Neuronal stem cell (in vitro differentiated cells): ENCODE results near the gene ARHGAP31.

Source experiments
- DNase-seq: peaks from one replicate; pipeline ENCODE4 v3.0.0-alpha.2; 2013; ENCODE audit warnings: low spot score
- H2AFZ ChIP-seq: one replicate; pipeline ENCODE4 v1.6.1; 2013; ENCODE audit warnings: mild to moderate bottlenecking, low read length, inconsistent platforms
- H2AK5ac ChIP-seq: 2 replicates; pipeline ENCODE4 v1.6.1; 2013; ENCODE audit warnings: low read depth, mild to moderate bottlenecking, inconsistent platforms, low read length, moderate library complexity, mixed read lengths
- H2BK120ac ChIP-seq: 2 replicates; pipeline ENCODE4 v1.6.1; 2013; ENCODE audit warnings: low read depth, mild to moderate bottlenecking, inconsistent platforms, low read length, moderate library complexity, mixed read lengths
- H2BK12ac ChIP-seq: one replicate; pipeline ENCODE4 v1.6.1; 2013; ENCODE audit warnings: low read length, inconsistent platforms
- H2BK15ac ChIP-seq: 2 replicates; pipeline ENCODE4 v1.6.1; 2013; ENCODE audit warnings: mild to moderate bottlenecking, low read length, inconsistent platforms, mixed read lengths
- H2BK5ac ChIP-seq: one replicate; pipeline ENCODE4 v1.6.1; 2013; ENCODE audit warnings: inconsistent platforms, mild to moderate bottlenecking, low read length, moderate library complexity
- H3K14ac ChIP-seq: one replicate; pipeline ENCODE4 v1.6.1; 2013; ENCODE audit warnings: low read length, inconsistent platforms
- H3K18ac ChIP-seq: 2 replicates; pipeline ENCODE4 v1.6.1; 2013; ENCODE audit warnings: low read length, inconsistent platforms
- H3K23ac ChIP-seq: 2 replicates; pipeline ENCODE4 v1.6.1; 2013; ENCODE audit warnings: low read depth, mild to moderate bottlenecking, mixed read lengths, low read length, inconsistent platforms; ENCODE audit not compliant: poor library complexity
- H3K27ac ChIP-seq: replicated peaks from 3 replicates; pipeline ENCODE4 v1.5.1; 2013; ENCODE audit warnings: low read length, inconsistent platforms
- H3K27me3 ChIP-seq, 3 experiments: 2 replicates each; pipeline ENCODE4 v1.6.1; 2013; ENCODE audit warnings: low read length in 3 of 3, mild to moderate bottlenecking in 2 of 3, inconsistent platforms in 1 of 3, low read depth in 1 of 3, mixed read lengths in 1 of 3, moderate library complexity in 1 of 3; ENCODE audit not compliant: control insufficient read depth in 3 of 3, insufficient read depth in 3 of 3
- H3K36me3 ChIP-seq, 2 donors: replicated peaks in 1 of 2; 2 replicates each; pipeline ENCODE4 v1.6.1; 2013; ENCODE audit warnings: low read length in 2 of 2; ENCODE audit not compliant: control insufficient read depth in 2 of 2, insufficient read depth in 2 of 2
- H3K4ac ChIP-seq: 2 replicates; pipeline ENCODE4 v1.6.1; 2013; ENCODE audit warnings: inconsistent platforms, mild to moderate bottlenecking, low read length, moderate library complexity
- H3K4me1 ChIP-seq, 2 donors: 1 replicate in 1 of 2; 2 replicates in 1 of 2; pipeline ENCODE4 v1.6.1; 2013; ENCODE audit warnings: low read length in 2 of 2, low read depth in 1 of 2; ENCODE audit not compliant: control insufficient read depth in 2 of 2, insufficient read depth in 1 of 2
- H3K4me2 ChIP-seq: one replicate; pipeline ENCODE4 v1.6.1; 2013; ENCODE audit warnings: mild to moderate bottlenecking, low read length, inconsistent platforms; ENCODE audit not compliant: insufficient read depth, poor library complexity, severe bottlenecking
- H3K4me3 ChIP-seq, 2 donors: 2 replicates each; pipeline ENCODE4 v1.5.1; 2013; ENCODE audit warnings: low read length in 2 of 2, mild to moderate bottlenecking in 2 of 2, inconsistent platforms in 1 of 2, moderate library complexity in 1 of 2
- H3K79me1 ChIP-seq: one replicate; pipeline ENCODE4 v1.6.1; 2013; ENCODE audit warnings: low read depth, mild to moderate bottlenecking, inconsistent platforms, low read length, moderate library complexity
- H3K9ac ChIP-seq: one replicate; pipeline ENCODE4 v1.6.1; 2013; ENCODE audit warnings: mild to moderate bottlenecking, low read depth, low read length, inconsistent platforms; ENCODE audit not compliant: poor library complexity
- H3K9me3 ChIP-seq, 2 donors: replicated peaks in 1 of 2; 2 replicates each; pipeline versions ENCODE3 to v1.6.1; 2013; ENCODE audit warnings: low read length in 2 of 2, mild to moderate bottlenecking in 2 of 2, inconsistent platforms in 1 of 2, low read depth in 1 of 2, mixed read lengths in 1 of 2, moderate library complexity in 1 of 2; ENCODE audit not compliant: control insufficient read depth in 2 of 2, insufficient read depth in 1 of 2
- H4K8ac ChIP-seq: one replicate; pipeline ENCODE4 v1.6.1; 2013; ENCODE audit warnings: low read depth, mild to moderate bottlenecking, inconsistent platforms, low read length, moderate library complexity
- H4K91ac ChIP-seq: one replicate; pipeline ENCODE4 v1.6.1; 2013; ENCODE audit warnings: low read length, low read depth, mild to moderate bottlenecking, inconsistent platforms; ENCODE audit not compliant: poor library complexity
- WGBS, 2 donors: extraction: QIAGEN DNeasy Blood & Tissue Kit; methylation state at CpG; one replicate each; pipeline ENCODE4 v1.1.7; 2013; ENCODE audit warnings: missing lambda C conversion rate in 2 of 2, mixed read lengths in 1 of 2; ENCODE audit not compliant: insufficient read length in 2 of 2, insufficient replicate concordance in 1 of 2; ENCODE audit errors: extremely low coverage in 2 of 2; 5-methylcytosine and 5-hydroxymethylcytosine counted together

Gene ARHGAP31

GRCh38 chr3:119376758-119377157, 82.6 kb downstream of the ARHGAP31 start:
- DNase-seq, result no peak
- no peak overlapping the region for H2BK120ac ChIP-seq
- no peak overlapping the region for H4K8ac ChIP-seq
- H2BK12ac ChIP-seq, result no peak overlapping the region
- H3K4me3 ChIP-seq, result no peak overlapping the region
- peaks cover 0 to 2% of the 10 kb centered on the region in 2 donors for H3K4me1 ChIP-seq
- H3K4ac ChIP-seq, result no peak overlapping the region
- H3K18ac ChIP-seq, result no peak overlapping the region
- H4K91ac ChIP-seq, result no peak overlapping the region
- H3K27ac ChIP-seq, result no peak overlapping the region
- H3K27me3 ChIP-seq, result no peaks in the 10 kb centered on the region
- H2BK5ac ChIP-seq, result no peak overlapping the region
- no peak overlapping the region for H2BK15ac ChIP-seq
- H3K14ac ChIP-seq, result no peak overlapping the region
- no peak overlapping the region for H2AK5ac ChIP-seq
- no peak overlapping the region for H2AFZ ChIP-seq
- no peak overlapping the region for H3K4me2 ChIP-seq
- H3K79me1 ChIP-seq, result no peaks in the 10 kb centered on the region
- WGBS, 2 donors, result no CpG with 5 or more reads among the region's 1 CpG
- H3K9me3 ChIP-seq, result no peaks in the 10 kb centered on the region
- no peaks in the 10 kb centered on the region for H3K36me3 ChIP-seq
- no peak overlapping the region for H3K23ac ChIP-seq
- H3K9ac ChIP-seq, result no peak overlapping the region

GRCh38 chr3:119378259-119378803, 84.1 kb downstream of the ARHGAP31 start:
- H4K91ac ChIP-seq, result no peak overlapping the region
- no peak overlapping the region for H3K4me3 ChIP-seq
- H3K27ac ChIP-seq, result no peak overlapping the region
- H2BK5ac ChIP-seq, result no peak overlapping the region
- H3K4me1 ChIP-seq, result peaks cover 0 to 2% of the 10 kb centered on the region in 2 donors
- no peaks in the 10 kb centered on the region for H3K79me1 ChIP-seq
- DNase-seq, result no peak
- no peak overlapping the region for H2BK120ac ChIP-seq
- H2AK5ac ChIP-seq, result no peak overlapping the region
- WGBS, 2 donors, result no CpG with 5 or more reads among the region's 8 CpGs
- no peak overlapping the region for H4K8ac ChIP-seq
- H3K18ac ChIP-seq, result no peak overlapping the region
- H3K36me3 ChIP-seq, result no peaks in the 10 kb centered on the region
- H3K4ac ChIP-seq, result no peak overlapping the region
- H3K4me2 ChIP-seq, result no peak overlapping the region
- no peaks in the 10 kb centered on the region for H3K9me3 ChIP-seq
- no peak overlapping the region for H2AFZ ChIP-seq
- H3K9ac ChIP-seq, result no peak overlapping the region
- no peak overlapping the region for H2BK15ac ChIP-seq
- no peak overlapping the region for H2BK12ac ChIP-seq
- no peak overlapping the region for H3K23ac ChIP-seq
- no peak overlapping the region for H3K14ac ChIP-seq
- no peaks in the 10 kb centered on the region for H3K27me3 ChIP-seq

- Histone ChIP-seq H3K4ac (no peak overlapping the region), H2BK120ac (no peak overlapping the region), H3K4me3 (no peak overlapping the region), H4K8ac (no peak overlapping the region), H3K18ac (no peak overlapping the region), H3K14ac (no peak overlapping the region), H2AK5ac (no peak overlapping the region), H2BK12ac (no peak overlapping the region), H4K91ac (no peak overlapping the region), H2AFZ (no peak overlapping the region), H3K4me1 (peaks cover 0 to 2% of the 10 kb centered on the region in 2 donors), H3K23ac (no peak overlapping the region), H3K36me3 (no peaks in the 10 kb centered on the region), H3K27ac (no peak overlapping the region), H3K9me3 (no peaks in the 10 kb centered on the region), H3K4me2 (no peak overlapping the region), H2BK5ac (no peak overlapping the region), H3K27me3 (no peaks in the 10 kb centered on the region), H2BK15ac (no peak overlapping the region), H3K9ac (no peak overlapping the region), H3K79me1 (no peaks in the 10 kb centered on the region)
- no peak for DNase-seq
- no CpG with 5 or more reads among the region's 3 CpGs for WGBS, 2 donors
Measured at GRCh38 chr3:119380697-119381096, 86.5 kb downstream of the ARHGAP31 start.

- no peak overlapping the region for H3K4ac ChIP-seq
- H2BK5ac ChIP-seq, result no peak overlapping the region
- no peak overlapping the region for H2AFZ ChIP-seq
- no peak overlapping the region for H2AK5ac ChIP-seq
- no peak overlapping the region for H3K4me3 ChIP-seq
- no peak overlapping the region for H3K23ac ChIP-seq
- no peak overlapping the region for H3K18ac ChIP-seq
- no peak overlapping the region for H4K91ac ChIP-seq
- no peak overlapping the region for H2BK12ac ChIP-seq
- no peak for DNase-seq
- no peak overlapping the region for H2BK15ac ChIP-seq
- H3K9me3 ChIP-seq, result no peaks in the 10 kb centered on the region
- H3K4me1 ChIP-seq, result peaks cover 0 to 4% of the 10 kb centered on the region in 2 donors
- no peak overlapping the region for H4K8ac ChIP-seq
- no peaks in the 10 kb centered on the region for H3K36me3 ChIP-seq
- H3K4me2 ChIP-seq, result no peak overlapping the region
- no peaks in the 10 kb centered on the region for H3K79me1 ChIP-seq
- H3K27me3 ChIP-seq, result no peaks in the 10 kb centered on the region
- no CpG with 5 or more reads among the region's 7 CpGs for WGBS, 2 donors
- H3K27ac ChIP-seq, result no peak overlapping the region
- no peak overlapping the region for H2BK120ac ChIP-seq
- no peak overlapping the region for H3K9ac ChIP-seq
- H3K14ac ChIP-seq, result no peak overlapping the region
Measured at GRCh38 chr3:119382134-119382533, 88.0 kb downstream of the ARHGAP31 start.
